ENCODE measurements around the gene ASXL3. TPM values are rescaled to one million over a fixed set of nuclear protein-coding genes. Genes with fewer than 3 reads are reported as not detected.

Gene ASXL3
- polyA plus RNA-seq, 2 donors, result 0.02 to 0.06 TPM

DNA sequence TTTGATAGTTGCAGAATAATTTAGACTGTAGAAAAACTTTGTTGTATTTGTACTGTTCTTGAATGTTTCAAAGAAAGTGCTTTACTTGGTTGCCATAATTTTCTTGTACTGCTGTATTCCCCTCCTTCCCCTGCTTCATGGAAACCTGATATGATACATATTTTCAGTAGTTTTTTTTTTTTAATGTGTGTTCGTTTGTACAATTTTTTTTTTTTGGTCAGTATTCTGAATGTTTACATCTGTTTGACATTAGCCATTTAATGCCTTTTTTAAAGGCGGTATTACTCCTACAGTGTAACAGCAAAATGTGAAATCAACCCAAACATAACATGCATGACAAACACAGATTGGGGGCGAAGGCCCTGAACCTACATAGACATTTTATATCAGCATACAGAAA lies 172.3 kb downstream of the ASXL3 start:
- no peaks in the 10 kb centered on the region for H3K4me1 ChIP-seq (ENCODE audit: control insufficient read depth in 2 of 2, insufficient read depth in 2 of 2, low read length in 1 of 2)
- H3K36me3 ChIP-seq (ENCODE audit: control insufficient read depth in 2 of 2, insufficient read depth in 2 of 2, low read length in 1 of 2), result no peaks in the 10 kb centered on the region
- H3K4me3 ChIP-seq (ENCODE audit: low read depth in 1 of 2, low read length in 2 of 2), result no peak overlapping the region
- no peaks in the 10 kb centered on the region for H3K27me3 ChIP-seq (ENCODE audit: control insufficient read depth in 1 of 2, insufficient read depth in 2 of 2, low read length in 2 of 2)
- WGBS, 2 donors, result 66 to 70% methylated on average over 3 of the region's 3 CpGs
- H3K9me3 ChIP-seq (ENCODE audit: control insufficient read depth in 2 of 2, insufficient read depth in 1 of 2, low read depth in 1 of 2, low read length in 1 of 2), result peaks cover 0 to 2% of the 10 kb centered on the region in 2 donors
- no peak overlapping the region for H3K27ac ChIP-seq (ENCODE audit: low read depth in 2 of 2, low read length in 1 of 2)

DNA sequence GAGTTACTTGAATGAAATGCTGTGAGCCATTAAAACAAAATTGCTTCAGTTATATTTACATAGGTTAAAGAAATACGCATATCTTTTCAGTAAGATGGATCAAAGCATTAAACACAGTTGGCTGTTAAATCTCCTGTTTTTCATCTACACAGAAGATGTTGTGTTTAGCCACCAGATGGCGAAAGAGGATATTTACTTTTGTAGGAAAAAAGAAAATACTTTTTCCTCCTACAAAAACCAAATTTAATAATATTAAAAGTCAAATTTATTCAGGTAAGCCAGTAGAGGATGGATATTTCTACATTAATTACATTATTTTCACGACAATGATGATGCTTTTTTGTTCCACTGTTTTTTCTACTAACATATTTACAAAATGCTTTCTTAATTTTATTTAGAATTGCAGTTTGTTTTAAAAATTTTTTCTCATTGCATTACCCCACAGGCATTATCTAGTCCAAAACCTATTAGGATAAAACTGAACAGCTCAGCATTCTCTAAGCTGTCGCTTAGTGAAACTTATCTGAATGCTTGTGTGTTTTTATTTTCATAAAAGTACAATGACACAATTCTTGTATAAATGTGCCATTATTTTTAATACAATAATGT lies 173.7 kb downstream of the ASXL3 start:
- no peaks in the 10 kb centered on the region for H3K27me3 ChIP-seq (ENCODE audit: control insufficient read depth in 1 of 2, insufficient read depth in 2 of 2, low read length in 2 of 2)
- no peaks in the 10 kb centered on the region for H3K9me3 ChIP-seq (ENCODE audit: control insufficient read depth in 2 of 2, insufficient read depth in 1 of 2, low read depth in 1 of 2, low read length in 1 of 2)
- no peaks in the 10 kb centered on the region for H3K36me3 ChIP-seq (ENCODE audit: control insufficient read depth in 2 of 2, insufficient read depth in 2 of 2, low read length in 1 of 2)
- WGBS, 2 donors, result 33 to 35% methylated on average over 4 of the region's 4 CpGs
- no peak overlapping the region for H3K4me3 ChIP-seq (ENCODE audit: low read depth in 1 of 2, low read length in 2 of 2)
- H3K27ac ChIP-seq (ENCODE audit: low read depth in 2 of 2, low read length in 1 of 2), result no peak overlapping the region
- no peaks in the 10 kb centered on the region for H3K4me1 ChIP-seq (ENCODE audit: control insufficient read depth in 2 of 2, insufficient read depth in 2 of 2, low read length in 1 of 2)

DNA sequence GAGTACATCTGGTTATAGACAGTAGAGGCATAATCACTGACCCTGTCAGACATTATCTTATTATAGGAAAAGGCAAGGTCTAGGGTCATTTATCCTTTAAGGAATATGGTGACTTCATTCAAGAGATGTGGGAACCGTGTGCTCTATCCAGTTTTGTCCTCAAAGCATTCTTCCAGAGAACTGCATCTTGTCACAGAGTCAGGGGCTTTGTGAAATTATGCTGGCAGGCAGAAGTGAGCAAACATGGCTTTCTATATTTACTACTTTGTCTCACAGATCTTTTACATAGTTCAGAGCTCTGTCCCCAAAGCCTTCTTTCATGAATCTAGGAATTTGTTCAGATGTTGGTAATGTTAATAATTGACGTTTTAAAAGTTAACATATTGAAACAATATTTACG lies 177.4 kb downstream of the ASXL3 start:
- H3K9me3 ChIP-seq (ENCODE audit: control insufficient read depth in 2 of 2, insufficient read depth in 1 of 2, low read depth in 1 of 2, low read length in 1 of 2), result no peaks in the 10 kb centered on the region
- no peaks in the 10 kb centered on the region for H3K36me3 ChIP-seq (ENCODE audit: control insufficient read depth in 2 of 2, insufficient read depth in 2 of 2, low read length in 1 of 2)
- no peak overlapping the region for H3K4me3 ChIP-seq (ENCODE audit: low read depth in 1 of 2, low read length in 2 of 2)
- H3K27ac ChIP-seq (ENCODE audit: low read depth in 2 of 2, low read length in 1 of 2), result no peak overlapping the region
- WGBS, 2 donors, result 64 to 65% methylated on average over 3 of the region's 3 CpGs
- H3K4me1 ChIP-seq (ENCODE audit: control insufficient read depth in 2 of 2, insufficient read depth in 2 of 2, low read length in 1 of 2), result no peaks in the 10 kb centered on the region
- H3K27me3 ChIP-seq (ENCODE audit: control insufficient read depth in 1 of 2, insufficient read depth in 2 of 2, low read length in 2 of 2), result no peaks in the 10 kb centered on the region

DNA sequence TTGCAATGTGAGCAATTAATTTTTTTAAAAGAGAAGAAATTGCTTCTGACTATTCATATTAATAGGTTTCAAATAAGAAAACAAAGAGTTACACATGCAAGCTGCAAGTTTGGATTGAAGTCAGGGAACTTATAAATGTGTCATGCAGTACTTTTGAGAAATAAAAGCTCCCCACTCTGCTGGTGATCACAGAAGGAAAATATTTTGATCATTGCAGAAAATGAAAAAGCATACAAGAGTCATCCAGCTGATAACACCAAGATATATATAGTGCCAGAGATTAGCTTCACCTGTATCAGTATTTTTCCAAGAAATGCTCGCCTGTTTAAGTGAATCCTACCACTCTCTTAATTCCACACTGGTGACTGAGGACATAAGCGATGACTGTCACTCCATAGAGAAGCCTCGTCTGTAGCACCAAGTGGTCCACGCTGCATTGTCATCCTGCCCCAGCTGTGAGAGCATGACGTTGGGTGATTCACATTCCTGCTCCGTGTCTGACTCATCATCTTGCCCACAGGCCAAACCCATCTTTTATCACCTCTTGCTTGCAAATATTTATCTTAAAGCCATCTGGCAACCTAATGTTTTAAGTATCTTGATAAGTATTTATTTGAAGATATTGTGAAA lies 178.0 kb downstream of the ASXL3 start:
- 31 to 40% methylated on average over 6 of the region's 6 CpGs for WGBS, 2 donors
- no peaks in the 10 kb centered on the region for H3K4me1 ChIP-seq (ENCODE audit: control insufficient read depth in 2 of 2, insufficient read depth in 2 of 2, low read length in 1 of 2)
- no peaks in the 10 kb centered on the region for H3K9me3 ChIP-seq (ENCODE audit: control insufficient read depth in 2 of 2, insufficient read depth in 1 of 2, low read depth in 1 of 2, low read length in 1 of 2)
- no peaks in the 10 kb centered on the region for H3K27me3 ChIP-seq (ENCODE audit: control insufficient read depth in 1 of 2, insufficient read depth in 2 of 2, low read length in 2 of 2)
- H3K4me3 ChIP-seq (ENCODE audit: low read depth in 1 of 2, low read length in 2 of 2), result no peak overlapping the region
- no peak overlapping the region for H3K27ac ChIP-seq (ENCODE audit: low read depth in 2 of 2, low read length in 1 of 2)
- H3K36me3 ChIP-seq (ENCODE audit: control insufficient read depth in 2 of 2, insufficient read depth in 2 of 2, low read length in 1 of 2), result no peaks in the 10 kb centered on the region

DNA sequence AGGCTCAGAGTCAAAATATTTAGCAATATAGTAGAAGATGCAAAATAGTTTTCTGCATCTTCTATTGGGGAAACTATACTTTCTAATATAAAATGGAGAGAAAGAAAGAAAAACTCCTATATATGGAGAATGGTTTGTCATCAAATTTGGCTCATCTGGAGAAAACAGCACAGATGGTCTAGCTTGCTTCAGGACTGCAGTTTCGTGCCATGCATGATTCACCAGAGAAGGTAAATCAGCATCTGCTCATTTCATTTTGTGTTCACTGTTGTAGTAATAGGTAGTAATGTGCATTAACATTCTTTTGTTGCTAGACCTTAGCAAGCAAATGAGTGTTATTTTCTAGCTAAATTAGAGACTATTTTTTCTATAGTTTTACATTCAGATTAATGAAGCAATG lies 179.0 kb downstream of the ASXL3 start:
- Histone ChIP-seq H3K4me3 (ENCODE audit: low read depth in 1 of 2, low read length in 2 of 2) (no peak overlapping the region), H3K9me3 (ENCODE audit: control insufficient read depth in 2 of 2, insufficient read depth in 1 of 2, low read depth in 1 of 2, low read length in 1 of 2) (no peaks in the 10 kb centered on the region), H3K4me1 (ENCODE audit: control insufficient read depth in 2 of 2, insufficient read depth in 2 of 2, low read length in 1 of 2) (no peaks in the 10 kb centered on the region), H3K27ac (ENCODE audit: low read depth in 2 of 2, low read length in 1 of 2) (no peak overlapping the region), H3K36me3 (ENCODE audit: control insufficient read depth in 2 of 2, insufficient read depth in 2 of 2, low read length in 1 of 2) (no peaks in the 10 kb centered on the region), H3K27me3 (ENCODE audit: control insufficient read depth in 1 of 2, insufficient read depth in 2 of 2, low read length in 2 of 2) (no peaks in the 10 kb centered on the region)
- 70 to 80% methylated on average over 1 of the region's 1 CpG for WGBS, 2 donors

DNA sequence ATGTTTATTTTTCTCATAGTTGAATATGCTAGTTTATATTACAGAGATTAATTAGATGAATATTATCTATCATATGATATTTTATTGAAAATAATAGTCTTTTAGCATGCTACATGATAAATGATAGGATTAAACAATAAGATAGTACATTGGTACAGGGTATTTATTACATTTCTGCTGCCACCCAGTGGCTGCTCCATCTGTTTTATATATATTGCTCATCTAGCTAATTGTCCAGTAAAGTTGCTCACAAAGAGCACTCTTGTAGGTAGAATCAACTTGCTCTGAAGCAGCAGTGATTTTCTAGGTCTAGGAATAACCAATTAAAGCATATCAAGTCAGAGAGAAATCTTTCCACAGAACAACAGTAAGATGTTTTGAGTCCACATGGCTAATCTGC lies 183.3 kb downstream of the ASXL3 start:
- Histone ChIP-seq H3K36me3 (ENCODE audit: control insufficient read depth in 2 of 2, insufficient read depth in 2 of 2, low read length in 1 of 2) (no peaks in the 10 kb centered on the region), H3K9me3 (ENCODE audit: control insufficient read depth in 2 of 2, insufficient read depth in 1 of 2, low read depth in 1 of 2, low read length in 1 of 2) (no peaks in the 10 kb centered on the region), H3K4me1 (ENCODE audit: control insufficient read depth in 2 of 2, insufficient read depth in 2 of 2, low read length in 1 of 2) (no peaks in the 10 kb centered on the region), H3K4me3 (ENCODE audit: low read depth in 1 of 2, low read length in 2 of 2) (no peak overlapping the region), H3K27me3 (ENCODE audit: control insufficient read depth in 1 of 2, insufficient read depth in 2 of 2, low read length in 2 of 2) (no peaks in the 10 kb centered on the region), H3K27ac (ENCODE audit: low read depth in 2 of 2, low read length in 1 of 2) (no peak overlapping the region)

DNA sequence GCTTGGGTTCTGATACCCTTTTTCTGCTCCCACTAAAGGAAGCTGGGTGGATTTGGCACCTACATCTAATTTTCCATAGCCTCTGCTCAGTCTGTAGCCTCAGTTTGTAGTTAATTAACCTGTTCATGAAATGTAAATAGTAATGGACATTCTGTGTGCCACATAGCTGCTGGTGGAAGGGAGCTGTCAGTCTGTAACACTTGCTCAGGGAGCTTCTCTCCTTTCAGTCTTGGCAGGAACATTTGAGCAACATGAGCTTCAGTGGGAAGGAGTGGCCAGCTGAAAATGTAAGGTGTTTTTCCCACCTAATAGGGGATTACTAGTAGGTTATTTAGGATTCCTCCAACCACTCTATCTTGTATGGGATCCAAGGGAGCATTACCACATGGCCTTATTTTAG lies 203.4 kb downstream of the ASXL3 start:
- no peaks in the 10 kb centered on the region for H3K27me3 ChIP-seq (ENCODE audit: control insufficient read depth in 1 of 2, insufficient read depth in 2 of 2, low read length in 2 of 2)
- no peaks in the 10 kb centered on the region for H3K9me3 ChIP-seq (ENCODE audit: control insufficient read depth in 2 of 2, insufficient read depth in 1 of 2, low read depth in 1 of 2, low read length in 1 of 2)
- no peak overlapping the region for H3K4me3 ChIP-seq (ENCODE audit: low read depth in 1 of 2, low read length in 2 of 2)
- H3K36me3 ChIP-seq (ENCODE audit: control insufficient read depth in 2 of 2, insufficient read depth in 2 of 2, low read length in 1 of 2), result no peaks in the 10 kb centered on the region
- H3K27ac ChIP-seq (ENCODE audit: low read depth in 2 of 2, low read length in 1 of 2), result no peak overlapping the region
- H3K4me1 ChIP-seq (ENCODE audit: control insufficient read depth in 2 of 2, insufficient read depth in 2 of 2, low read length in 1 of 2), result no peaks in the 10 kb centered on the region

Other genes with a start within 250 kb of the ASXL3 start
- under 1 TPM; 0.24 to 0.34 TPM for gene CCDC178, start 137.5 kb upstream of the ASXL3 start, polyA plus RNA-seq

Data from esophagus (tissue), 2 donors.